GM12875 (cell line): Measurements from ENCODE around the gene PSD.
"Not testable (repeated sequence)": the region's sequence is repeated elsewhere in the genome, so short reads cannot be mapped to it uniquely, and the experiment has no call there.

Source experiments
- H3K4me3 ChIP-seq: one replicate; pipeline ENCODE4 v1.5.1; 2011; ENCODE audit warnings: low read depth, low read length, control low read depth
- CTCF ChIP-seq: IDR thresholded peaks from 2 replicates; pipeline ENCODE4 v1.5.1; 2011; ENCODE audit warnings: low read depth, mild to moderate bottlenecking, control low read depth, inconsistent platforms, low read length, moderate library complexity, borderline replicate concordance; ENCODE audit not compliant: insufficient read depth

PSD gene

GRCh38 chr10:102461187-102462054 is 42.8 kb upstream of the PSD start:
- H3K4me3 ChIP-seq = peak overlapping the region; percentile 72
- no peak for TF ChIP-seq CTCF

GRCh38 chr10:102460836-102461186 is 42.2 kb upstream of the PSD start:
- peak overlapping the region; percentile 72 for H3K4me3 ChIP-seq

GRCh38 chr10:102458656-102459055 is 40.1 kb upstream of the PSD start:
- TF ChIP-seq CTCF = no peak
- no peak overlapping the region for H3K4me3 ChIP-seq

More at GRCh38 chr10:102460836-102461186, 42.2 kb upstream of the PSD start:
- TF ChIP-seq CTCF = no peak

GRCh38 chr10:102457591-102458150 is 39.1 kb upstream of the PSD start:
- H3K4me3 ChIP-seq = no peak overlapping the region
- TF ChIP-seq CTCF = no peak

GRCh38 chr10:102455893-102456471 is 37.4 kb upstream of the PSD start:
- no peak overlapping the region for H3K4me3 ChIP-seq
- no peak for TF ChIP-seq CTCF

- not testable (repeated sequence) for H3K4me3 ChIP-seq
Measured at GRCh38 chr10:102454662-102455487, 36.3 kb upstream of the PSD start.

- TF ChIP-seq CTCF = no peak
Measured at GRCh38 chr10:102453502-102453901, 34.9 kb upstream of the PSD start.

More at GRCh38 chr10:102453502-102453901, 34.9 kb upstream of the PSD start:
- H3K4me3 ChIP-seq = no peak overlapping the region
